ENCODE measurements around the gene SEMA7A. TPM values are rescaled to one million over a fixed set of nuclear protein-coding genes. Genes with fewer than 3 reads are reported as not detected.

SEMA7A gene
- total and polyA plus RNA-seq, 9 donors: 3.2 to 98.6 (median 9.0) TPM

GRCh38 chr15:74438206-74438605 is 4.4 kb upstream of the SEMA7A start:
- 43 to 52% (median 52%) methylated on average over 2 of the region's 2 CpGs for WGBS, 3 donors
- DNase-seq: no peak
- no peaks in the 10 kb centered on the region for H3K27me3 ChIP-seq
- peaks cover 13% of the 10 kb centered on the region for H3K4me1 ChIP-seq (ENCODE audit: insufficient read depth)
- TF ChIP-seq POLR2A (IDR thresholded peaks at IDR 0.05): no peak
- TF ChIP-seq CTCF (IDR thresholded peaks at IDR 0.05): no peak
- no peak for TF ChIP-seq EP300 (IDR thresholded peaks at IDR 0.05)
- H3K9me3 ChIP-seq: no peaks in the 10 kb centered on the region
- intact Hi-C loops (cut with DNase I): loop anchor here in 2 of 4 donors (1.0 to 2.0 kb wide), 2 partner anchors 55 to 56 kb away; no protein-coding TSS in a partner anchor
- no peaks in the 10 kb centered on the region for H3K36me3 ChIP-seq
- H3K4me3 ChIP-seq: no peak overlapping the region
- H3K27ac ChIP-seq: no peak overlapping the region

GRCh38 chr15:74434263-74435136 is 742 bp upstream of the SEMA7A start:
- Histone ChIP-seq H3K9me3 (no peaks in the 10 kb centered on the region), H3K36me3 (no peaks in the 10 kb centered on the region), H3K4me3 (peak overlapping the region; percentile 54), H3K4me1 (ENCODE audit: insufficient read depth) (peaks cover 9% of the 10 kb centered on the region), H3K27ac (peak overlapping the region; percentile 3 to 49), H3K27me3 (no peaks in the 10 kb centered on the region)
- intact Hi-C loops (cut with DNase I): loop anchor here in 1 of 4 donors (2.0 kb wide), 1 partner anchor 52 kb away; no protein-coding TSS in a partner anchor
- 39 to 44% (median 42%) methylated on average over 16 of the region's 16 CpGs for WGBS, 3 donors
- TF ChIP-seq CTCF (IDR thresholded peaks at IDR 0.05) (no peak), EP300 (IDR thresholded peaks at IDR 0.05) (no peak), POLR2A (IDR thresholded peaks at IDR 0.05) (no peak)
- no peak for DNase-seq

- Histone ChIP-seq H3K9me3 (no peaks in the 10 kb centered on the region), H3K4me3 (peak overlapping the region; percentile 54), H3K27ac (no peak overlapping the region), H3K4me1 (ENCODE audit: insufficient read depth) (peaks cover 9% of the 10 kb centered on the region), H3K27me3 (no peaks in the 10 kb centered on the region), H3K36me3 (no peaks in the 10 kb centered on the region)
- TF ChIP-seq CTCF (IDR thresholded peaks at IDR 0.05) (no peak), EP300 (IDR thresholded peaks at IDR 0.05) (no peak), POLR2A (IDR thresholded peaks at IDR 0.05) (no peak)
- peak in 1 of 5 donors; percentile 23 for DNase-seq
- intact Hi-C loops (cut with DNase I): no loop called here
- 0 to 1% (median 0%) methylated on average over 13 to 64 of the region's 64 CpGs for WGBS, 3 donors
Observed at GRCh38 chr15:74432968-74433591, 678 bp downstream of the SEMA7A start.

- intact Hi-C loops (cut with DNase I): no loop called here
- no peak overlapping the region for H3K27ac ChIP-seq
Observed at GRCh38 chr15:74432271-74432967, 1.3 kb downstream of the SEMA7A start.

More at GRCh38 chr15:74432271-74432967, 1.3 kb downstream of the SEMA7A start:
- WGBS, 3 donors: 23 to 26% (median 23%) methylated on average over 21 of the region's 21 CpGs
- TF ChIP-seq EP300 (IDR thresholded peaks at IDR 0.05) (no peak), CTCF (IDR thresholded peaks at IDR 0.05) (no peak), POLR2A (IDR thresholded peaks at IDR 0.05) (no peak)
- Histone ChIP-seq H3K27me3 (no peaks in the 10 kb centered on the region), H3K4me1 (ENCODE audit: insufficient read depth) (peaks cover 9% of the 10 kb centered on the region), H3K9me3 (no peaks in the 10 kb centered on the region), H3K36me3 (no peaks in the 10 kb centered on the region), H3K4me3 (peak overlapping the region; percentile 54)
- no peak for DNase-seq
